Fibroblast of gingiva (primary cell): ENCODE data around the gene MRPL49.
"Not testable (repeated sequence)": the region's sequence is repeated elsewhere in the genome, so short reads cannot be mapped to it uniquely, and the experiment has no call there.

Experiments used
- DNase-seq: peaks from one replicate; pipeline ENCODE4 v3.0.0-alpha.2; 2011; ENCODE audit warnings: low read depth

MRPL49 gene

GRCh38 chr11:65132988-65133700 is 11.0 kb downstream of the MRPL49 start:
- DNase-seq: no peak

GRCh38 chr11:65133724-65134123 is 11.6 kb downstream of the MRPL49 start:
- peak; percentile 62 for DNase-seq

DNA sequence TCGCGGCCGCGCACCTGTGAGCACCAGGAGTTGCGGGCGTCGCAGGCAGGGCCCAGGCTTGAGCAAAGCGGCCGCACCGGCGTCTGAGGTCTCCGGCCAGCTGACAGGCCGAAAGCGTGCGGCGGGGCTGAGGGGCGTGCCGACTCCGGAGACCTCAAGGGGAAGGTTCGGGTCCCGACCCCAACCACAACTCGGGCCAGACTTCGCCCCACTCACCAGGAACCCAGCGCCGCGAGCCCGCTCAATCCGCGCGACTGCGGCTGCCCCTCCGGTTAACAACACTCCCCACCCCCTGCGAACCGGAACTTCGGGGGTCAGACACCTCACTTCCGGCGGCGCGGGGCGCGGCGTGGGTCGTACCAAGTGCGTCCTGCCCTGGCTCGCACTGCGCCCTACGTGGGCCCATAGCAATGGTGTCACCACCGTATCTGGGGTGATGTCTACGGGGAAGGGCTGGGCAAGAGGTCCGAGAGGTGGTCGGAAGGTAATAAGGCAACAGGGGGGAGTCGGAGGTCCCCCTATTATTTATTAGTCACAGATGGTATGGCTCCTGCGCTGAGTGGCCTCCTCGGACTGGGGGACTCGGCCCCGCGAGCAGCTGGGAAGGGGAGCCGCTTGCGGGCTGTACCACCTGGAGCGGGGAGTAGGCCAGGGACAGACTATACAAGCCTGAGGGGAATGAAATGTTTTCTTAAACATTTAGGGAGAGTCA is 12.3 kb downstream of the MRPL49 start, which contains the start of gene SYVN1:
TSS of gene SYVN1 (minus strand) at position 280 of the 712 bp plus-strand sequence. CDS start 918 bp downstream, outside the sequence.
- DNase-seq: peak; percentile 91

DNA sequence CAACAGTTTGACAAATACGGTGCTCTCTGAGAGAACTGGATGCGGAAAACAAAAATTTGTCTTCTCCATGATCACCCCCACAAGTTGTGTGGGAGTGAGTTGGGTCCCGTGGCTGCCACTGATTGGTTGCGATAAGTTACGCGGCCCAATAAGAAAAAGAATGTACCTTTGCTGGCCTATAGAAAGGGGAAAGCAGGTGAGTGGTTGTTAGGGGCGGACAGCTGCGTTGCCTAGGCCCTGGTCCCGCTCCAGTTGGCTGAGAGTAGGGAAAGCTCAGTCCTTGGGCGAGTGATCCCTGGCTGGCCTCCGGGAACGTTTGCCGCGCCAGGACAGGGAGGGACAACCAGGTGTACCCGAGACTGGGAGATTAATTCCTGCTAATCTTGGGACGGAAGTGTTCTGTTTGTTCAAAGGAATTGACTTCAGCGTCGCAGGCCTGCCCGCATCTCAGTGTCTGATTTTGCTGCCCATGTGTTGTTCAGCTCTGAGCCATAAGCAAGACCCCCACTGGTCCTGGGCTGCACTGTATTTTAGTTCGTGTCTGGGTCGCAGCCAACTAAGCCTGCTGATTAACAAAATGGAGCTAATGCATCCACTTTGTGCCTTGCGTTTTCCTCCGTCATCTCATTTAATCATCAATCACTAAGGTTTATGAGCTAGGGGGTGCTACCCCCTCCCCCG is 13.0 kb downstream of the MRPL49 start:
- peak; percentile 93 for DNase-seq

- DNase-seq: no peak
Measured at GRCh38 chr11:65135633-65136145, 13.6 kb downstream of the MRPL49 start.

GRCh38 chr11:65136515-65137096 is 14.5 kb downstream of the MRPL49 start:
- DNase-seq: no peak

- DNase-seq: no peak
Measured at GRCh38 chr11:65141896-65142494, 19.9 kb downstream of the MRPL49 start.

DNA sequence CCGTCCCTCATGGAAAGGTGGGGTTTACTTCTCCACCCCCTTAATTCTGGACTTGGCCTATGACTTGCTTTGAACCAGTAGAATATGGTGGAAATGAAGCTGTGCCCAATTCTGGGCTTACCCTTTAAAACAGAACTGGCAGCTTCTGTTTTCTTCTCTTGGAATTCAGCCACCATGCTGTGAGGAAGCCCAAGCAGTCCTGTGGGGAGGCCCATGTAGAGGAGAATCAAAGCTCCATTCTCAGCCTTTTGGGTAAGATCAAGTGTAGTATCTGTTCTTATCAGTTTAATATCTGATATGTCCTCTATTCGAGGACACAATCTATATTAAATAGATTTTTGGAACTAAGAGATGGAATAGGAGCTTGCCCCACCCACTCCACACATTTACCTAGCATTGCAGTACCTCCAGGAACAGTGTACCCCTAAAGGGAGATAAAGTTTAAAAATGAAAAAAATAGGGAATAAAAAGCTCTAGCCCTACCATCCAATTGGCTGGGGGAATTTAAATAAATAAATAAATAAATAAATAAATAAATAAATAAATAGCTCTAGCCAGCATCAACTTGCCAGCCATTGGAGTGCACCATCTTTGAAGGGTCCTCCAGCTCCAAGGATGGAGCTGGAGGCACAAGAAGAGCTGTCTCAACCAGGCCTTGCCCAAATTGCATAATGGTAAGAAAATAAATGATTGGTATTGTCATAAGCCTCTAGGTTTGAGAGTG is 25.4 kb downstream of the MRPL49 start:
- DNase-seq: no peak

DNA sequence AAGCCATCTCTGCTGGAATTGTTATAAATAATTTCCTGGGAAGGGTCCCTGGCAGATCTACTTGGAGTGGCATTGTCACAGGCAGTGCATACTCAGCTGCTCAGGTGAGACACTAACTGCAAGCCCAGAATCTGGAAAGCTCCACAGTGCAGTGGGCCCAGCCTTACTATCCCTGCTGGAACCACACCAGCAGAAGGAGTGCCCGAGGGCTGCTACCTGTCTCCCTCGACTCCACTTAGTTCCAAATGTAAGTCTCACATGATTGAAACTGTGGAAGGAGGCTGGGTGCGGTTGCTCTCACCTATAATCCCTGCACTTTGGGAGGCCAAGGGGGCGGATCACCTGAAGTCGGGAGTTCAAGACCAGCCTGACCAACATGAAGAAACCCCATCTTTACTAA is 26.5 kb downstream of the MRPL49 start:
- DNase-seq: no peak

GRCh38 chr11:65150131-65150508 is 28.0 kb downstream of the MRPL49 start:
- not testable (repeated sequence) for DNase-seq

DNA sequence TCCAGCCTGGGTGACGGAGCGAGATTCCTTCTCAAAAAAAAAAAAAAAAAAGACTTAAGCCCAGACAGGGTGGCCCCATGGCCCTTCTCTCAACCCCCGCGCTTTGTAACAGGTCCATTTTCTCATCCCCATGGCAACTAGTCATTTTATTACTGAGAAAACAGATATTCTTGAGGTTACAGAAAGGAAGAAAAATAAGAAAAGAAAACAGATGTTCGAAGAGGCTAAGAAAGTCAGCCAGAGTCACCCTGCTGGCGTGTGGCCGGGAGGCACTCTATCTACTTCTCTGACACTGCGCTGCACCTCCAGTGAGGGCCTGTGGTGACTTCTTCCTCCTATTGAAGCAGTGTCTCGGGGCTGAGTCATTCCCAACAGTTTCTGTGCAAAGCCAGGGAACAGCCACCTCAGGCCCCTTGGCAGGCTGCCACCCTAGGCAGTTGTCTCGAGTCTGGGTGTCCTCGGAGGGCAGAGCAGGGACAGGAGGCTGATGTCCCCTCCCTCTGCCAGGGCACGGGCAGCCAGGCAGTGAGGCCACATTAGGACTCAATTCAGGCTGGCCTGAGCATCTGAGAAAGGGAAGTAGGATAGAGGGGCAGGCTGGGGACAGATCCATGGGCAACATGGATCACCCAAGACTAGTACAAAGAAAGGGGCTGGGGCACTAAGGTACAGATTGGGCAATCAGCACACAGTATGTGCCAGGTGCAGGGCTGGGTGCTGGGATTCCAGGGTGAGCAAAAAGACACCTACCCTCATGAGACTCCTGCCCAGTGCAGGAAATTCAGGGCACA is 28.6 kb downstream of the MRPL49 start:
- peak; percentile 60 for DNase-seq

- no peak for DNase-seq
Measured at GRCh38 chr11:65151331-65151899, 29.3 kb downstream of the MRPL49 start.

DNA sequence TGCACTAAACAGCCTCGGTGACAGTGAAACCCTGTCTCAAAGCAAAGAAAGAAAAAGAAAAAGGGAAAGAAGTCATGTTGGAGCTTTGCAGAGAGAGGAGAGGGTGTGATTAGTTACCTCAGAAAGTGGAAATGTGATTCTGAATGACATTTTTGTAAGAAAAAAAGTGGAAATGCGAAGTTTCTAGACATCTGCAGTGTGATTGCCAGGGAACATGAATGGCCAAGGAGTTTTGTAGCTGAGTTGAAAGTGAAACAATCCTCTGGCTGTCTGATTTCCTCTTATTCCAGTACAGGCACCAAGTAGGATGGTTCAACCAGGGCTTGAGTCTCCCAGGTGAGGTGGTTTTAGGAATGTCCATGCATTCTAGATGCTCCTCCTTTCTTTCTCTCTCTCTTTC is 30.0 kb downstream of the MRPL49 start:
- no peak for DNase-seq

DNA sequence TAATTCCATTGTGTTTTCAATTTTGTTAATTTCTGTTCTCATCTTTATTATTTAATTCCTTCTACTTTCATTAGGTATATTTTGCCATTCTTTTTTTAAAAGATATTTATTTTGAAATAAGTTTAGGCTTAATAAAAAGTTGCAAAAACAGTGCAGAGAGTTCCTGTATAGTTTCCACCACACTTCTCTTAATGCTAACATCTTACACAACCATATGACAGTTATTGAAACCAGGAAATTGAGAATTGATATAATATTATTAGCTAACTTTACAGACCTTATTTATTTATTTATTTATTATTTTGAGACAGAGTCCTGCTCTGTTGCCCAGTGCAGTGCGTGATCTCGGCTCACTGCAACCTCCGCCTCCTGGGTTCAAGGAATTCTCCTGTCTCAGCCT is 34.1 kb downstream of the MRPL49 start:
- DNase-seq: no peak

GRCh38 chr11:65156926-65157325 is 34.8 kb downstream of the MRPL49 start:
- DNase-seq: no peak

DNA sequence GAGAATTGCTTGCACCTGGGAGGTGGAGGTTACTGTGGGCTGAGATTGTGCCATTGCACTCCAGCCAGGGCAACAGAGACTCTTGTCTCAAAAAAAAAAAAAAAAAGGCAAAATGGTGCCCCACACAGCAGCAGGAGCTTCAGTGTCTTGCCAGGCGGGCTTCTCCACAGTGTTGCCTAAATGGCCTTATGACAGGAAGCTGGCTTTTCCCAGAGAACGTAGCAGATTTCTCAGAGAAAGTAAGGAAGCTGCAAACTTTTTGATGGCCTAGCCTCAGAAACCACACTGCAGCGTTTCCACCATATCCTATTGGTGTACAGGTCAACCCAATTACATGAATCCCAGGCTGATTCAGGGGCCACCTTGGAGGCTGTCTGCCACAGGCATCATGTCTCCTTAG is 35.2 kb downstream of the MRPL49 start:
- DNase-seq: no peak

DNA sequence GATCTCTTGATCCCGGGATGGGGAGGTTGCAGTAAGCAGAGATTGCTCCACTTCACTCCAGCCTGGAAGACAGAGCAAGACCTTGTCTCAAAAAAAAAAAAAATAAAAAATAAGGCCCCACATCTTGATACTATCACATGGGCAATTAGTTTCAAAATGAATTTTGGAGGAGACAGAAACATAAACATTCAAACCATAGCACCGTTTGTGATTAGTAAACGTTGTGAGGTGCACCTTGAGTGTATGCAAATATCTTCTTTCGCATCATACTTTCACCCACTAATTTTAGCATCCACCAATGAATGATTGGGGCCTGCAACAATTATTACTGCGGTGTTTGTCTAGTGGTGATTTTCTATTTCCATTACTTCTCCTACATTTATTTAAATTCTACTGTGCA is 36.9 kb downstream of the MRPL49 start:
- DNase-seq: no peak

DNA sequence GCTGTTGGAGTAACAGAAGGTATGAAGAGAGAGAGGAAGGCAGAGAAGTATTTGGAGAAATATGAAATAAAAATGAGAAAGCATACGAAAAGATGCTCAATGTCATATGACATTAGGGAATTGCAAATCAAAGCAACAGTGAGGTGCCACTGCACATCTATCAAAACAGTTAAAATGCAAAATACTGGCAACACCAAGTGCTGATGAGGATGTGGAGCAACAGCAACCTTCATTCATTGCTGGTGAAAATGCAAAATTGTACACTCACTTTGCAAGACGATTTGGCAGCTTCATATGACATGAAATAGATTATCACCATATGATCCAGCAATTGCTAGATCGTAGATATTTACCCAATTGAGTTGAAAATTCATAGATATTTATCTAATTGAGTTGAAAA is 38.5 kb downstream of the MRPL49 start:
- no peak for DNase-seq

DNA sequence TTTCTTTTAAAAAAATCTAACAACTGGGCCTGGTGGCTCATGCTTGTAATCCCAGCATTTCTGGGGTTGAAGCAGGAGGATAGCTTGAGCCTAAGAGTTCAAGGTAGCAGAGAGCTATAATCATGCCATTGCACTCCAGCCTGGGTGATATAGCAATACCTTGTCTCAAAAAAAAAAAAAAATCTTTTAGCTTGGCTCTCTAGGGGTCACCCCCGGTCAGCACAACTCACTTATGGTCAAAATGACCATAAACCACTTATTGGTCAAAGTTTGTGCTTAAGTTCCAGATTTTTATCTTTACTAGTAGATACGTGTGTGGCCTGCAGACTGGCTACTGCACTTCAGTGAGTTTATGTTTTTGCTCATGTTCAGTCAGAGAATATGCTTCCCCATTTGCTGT is 41.6 kb downstream of the MRPL49 start:
- DNase-seq: no peak
